Stimulated activated naive CD8-positive, alpha-beta T cell treated with anti-CD3 and anti-CD28 coated beads, Interleukin-15, amount 100 ng/mL, for 72 hours (primary cell): Measurements from ENCODE around the gene UMAD1.
A peak's percentile ranks its signal among the peaks of the same experiment; 100 is the strongest.
"Not testable (repeated sequence)": the region's sequence is repeated elsewhere in the genome, so short reads cannot be mapped to it uniquely, and the experiment has no call there.

Experiments used
- ATAC-seq: fragments of 150-1000 bp; cut with Tn5 transposase; 2 replicates; pipeline ENCODE4 v1.10.0; 2021; ENCODE audit warnings: mild to moderate bottlenecking, moderate library complexity
- DNase-seq, 2 donors: peaks; one replicate each; pipeline ENCODE4 v3.0.0; 2021 to 2022
- H3K27ac Mint-ChIP-seq, 2 donors: one replicate each; pipeline ENCODE4 v1.8.0; 2022; ENCODE audit warnings: mild to moderate bottlenecking in 2 of 2, mixed read lengths in 2 of 2, moderate library complexity in 2 of 2
- H3K27me3 Mint-ChIP-seq: one replicate; pipeline ENCODE4 v1.8.0; 2022; ENCODE audit warnings: mixed read lengths
- H3K4me1 Mint-ChIP-seq: one replicate; pipeline ENCODE4 v1.8.0; 2022; ENCODE audit warnings: mild to moderate bottlenecking, mixed read lengths
- H3K4me3 Mint-ChIP-seq, 2 donors: one replicate each; pipeline ENCODE4 v1.8.0; 2022; ENCODE audit warnings: mild to moderate bottlenecking in 2 of 2, mixed read lengths in 2 of 2, moderate library complexity in 1 of 2
- H3K9me3 Mint-ChIP-seq, 2 donors: one replicate each; pipeline ENCODE4 v1.8.0; 2022; ENCODE audit warnings: mixed read lengths in 2 of 2

UMAD1 gene

DNA sequence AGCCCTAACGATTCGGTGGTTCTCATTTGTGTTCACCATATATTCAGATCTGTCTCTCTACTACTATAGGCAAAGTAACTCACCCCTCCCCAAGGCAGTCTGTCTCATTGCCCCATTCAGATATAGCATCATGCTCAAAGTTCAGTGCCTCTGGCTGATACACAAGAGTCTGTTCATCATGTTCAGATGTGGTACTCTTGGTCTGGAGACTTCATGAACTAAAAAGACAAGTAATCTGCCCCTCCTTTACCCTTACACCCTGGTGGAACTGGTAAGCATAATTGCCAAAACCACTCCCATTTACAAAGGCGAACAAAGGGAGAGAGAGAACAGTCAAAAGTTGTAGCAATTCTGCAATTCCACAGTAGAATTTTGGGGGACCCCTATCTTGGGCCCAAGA is 29.9 kb downstream of the UMAD1 start:
- Mint-ChIP-seq H3K4me3 (no peak overlapping the region), H3K9me3 (peaks cover 28% of the 10 kb centered on the region in 2 donors), H3K27ac (no peak overlapping the region), H3K4me1 (peaks cover 45% of the 10 kb centered on the region), H3K27me3 (no peaks in the 10 kb centered on the region)
- ATAC-seq (no peak), DNase-seq (no peak)

GRCh38 chr7:7671361-7671760 is 30.8 kb downstream of the UMAD1 start:
- H3K27ac Mint-ChIP-seq, result peak overlapping the region; percentile 19 to 48
- no peak for ATAC-seq
- DNase-seq, result no peak
- peaks cover 52% of the 10 kb centered on the region for H3K4me1 Mint-ChIP-seq
- H3K27me3 Mint-ChIP-seq, result no peaks in the 10 kb centered on the region
- peak overlapping the region; percentile 36 to 51 for H3K4me3 Mint-ChIP-seq
- H3K9me3 Mint-ChIP-seq, result peaks cover 28 to 33% of the 10 kb centered on the region in 2 donors

DNA sequence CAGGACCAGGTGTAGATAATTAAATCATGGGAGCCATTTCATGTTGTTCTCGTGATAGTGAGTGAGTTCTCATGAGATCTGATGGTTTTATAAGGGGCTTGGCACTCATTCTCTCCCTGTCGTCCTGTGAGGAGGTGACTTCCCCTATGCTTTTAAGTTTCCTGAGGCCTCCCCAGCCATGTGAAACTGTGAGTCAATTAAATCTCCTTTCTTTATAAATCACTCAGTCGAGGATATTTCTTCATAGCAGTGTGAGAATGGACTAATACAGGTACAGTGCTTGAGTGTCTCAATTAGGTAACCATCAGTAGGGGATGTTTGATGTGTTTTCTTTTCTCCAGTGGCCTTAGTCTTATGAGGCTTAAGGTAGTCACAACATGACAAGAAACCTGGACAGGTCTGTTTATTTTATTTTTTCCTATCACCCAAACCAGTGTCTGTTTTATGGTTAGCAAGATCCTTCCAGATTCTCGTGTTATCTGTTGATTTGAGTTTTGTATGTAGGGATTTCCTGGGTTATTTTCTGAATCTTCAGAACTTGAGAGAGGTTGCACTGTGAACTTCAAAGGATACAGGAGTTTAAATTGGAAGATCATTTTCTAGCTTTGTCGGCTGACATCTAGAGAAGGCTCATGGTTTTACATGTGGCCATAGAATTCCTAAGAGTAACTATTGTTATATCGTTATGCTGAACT is 32.1 kb downstream of the UMAD1 start:
- peak in 1 of 2 donors; percentile 60 for DNase-seq
- Mint-ChIP-seq H3K27me3 (no peaks in the 10 kb centered on the region), H3K4me3 (peak overlapping the region; percentile 36 to 51), H3K9me3 (peaks cover 28 to 33% of the 10 kb centered on the region in 2 donors), H3K4me1 (peaks cover 52% of the 10 kb centered on the region), H3K27ac (peak overlapping the region; percentile 64 to 85)
- ATAC-seq, result peak; percentile 95

GRCh38 chr7:7673240-7673550 is 32.6 kb downstream of the UMAD1 start:
- Mint-ChIP-seq H3K9me3 (peaks cover 28 to 33% of the 10 kb centered on the region in 2 donors), H3K4me3 (peak overlapping the region in 1 of 2 donors; percentile 51), H3K27me3 (no peaks in the 10 kb centered on the region), H3K27ac (peak overlapping the region in 1 of 2 donors; percentile 85), H3K4me1 (peaks cover 52% of the 10 kb centered on the region)
- ATAC-seq, result no peak
- no peak for DNase-seq

DNA sequence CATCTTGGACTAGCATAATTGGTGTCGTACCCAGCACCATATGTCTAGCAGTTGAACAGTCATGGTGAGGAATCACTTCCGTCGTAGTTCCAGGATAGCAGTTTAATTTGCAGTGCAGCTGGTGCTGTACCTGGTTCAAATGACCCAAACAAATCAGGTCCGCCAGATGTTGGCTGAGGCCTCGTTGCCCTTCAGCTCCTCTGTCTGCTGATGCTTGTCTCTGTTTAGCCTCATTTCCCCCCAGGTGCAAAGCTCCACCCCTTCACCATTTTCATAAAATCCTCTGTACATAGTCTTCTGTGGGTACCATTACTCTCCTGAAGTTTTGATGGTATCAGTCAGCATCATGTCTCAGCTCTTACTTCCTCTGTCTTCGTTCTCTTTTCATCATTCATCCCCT is 35.1 kb downstream of the UMAD1 start:
- Mint-ChIP-seq H3K27ac (no peak overlapping the region), H3K27me3 (no peaks in the 10 kb centered on the region), H3K9me3 (peaks cover 11 to 20% of the 10 kb centered on the region in 2 donors), H3K4me3 (no peak overlapping the region), H3K4me1 (peaks cover 57% of the 10 kb centered on the region)
- ATAC-seq (no peak), DNase-seq (no peak)

GRCh38 chr7:7679640-7680039 is 39.1 kb downstream of the UMAD1 start:
- not testable (repeated sequence) for H3K27me3 Mint-ChIP-seq, H3K27ac Mint-ChIP-seq, H3K9me3 Mint-ChIP-seq, DNase-seq, H3K4me3 Mint-ChIP-seq
- peaks cover 37% of the 10 kb centered on the region for H3K4me1 Mint-ChIP-seq
- ATAC-seq, result peak; percentile 50

DNA sequence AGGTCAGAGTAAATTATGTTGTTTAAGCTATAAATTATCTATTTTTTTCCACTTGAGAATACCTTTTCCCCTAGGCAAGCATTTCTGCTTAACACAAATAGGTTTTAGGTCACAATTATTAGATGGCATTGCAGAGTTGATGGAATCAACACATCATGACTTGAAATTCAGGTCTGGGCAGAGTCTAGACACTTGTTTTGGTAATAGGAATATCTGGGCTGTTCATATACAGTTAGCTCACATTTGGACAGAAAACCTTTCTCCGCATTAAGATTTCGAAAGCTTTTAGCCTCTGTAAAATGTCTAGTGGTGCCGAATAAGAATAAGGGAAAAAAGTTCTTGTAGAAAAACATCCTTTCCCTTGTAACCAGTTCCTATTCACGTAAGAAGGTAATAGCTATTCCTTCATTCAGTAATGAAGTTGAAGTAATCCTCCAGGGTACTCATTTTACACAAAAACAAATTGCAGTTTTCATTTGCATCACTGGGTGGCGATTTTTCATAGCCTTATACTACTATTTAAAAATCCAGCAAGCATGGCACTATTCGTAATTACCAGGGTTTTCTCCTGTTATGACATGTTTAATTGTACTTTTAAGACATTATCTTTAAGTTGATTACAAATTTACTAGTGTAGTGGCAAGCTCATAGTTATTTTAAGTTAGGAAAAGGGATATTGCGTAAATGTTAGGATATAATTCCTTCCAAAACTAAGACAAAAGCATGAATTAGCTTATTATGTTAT is 40.8 kb downstream of the UMAD1 start:
- peak; percentile 77 for ATAC-seq
- H3K4me1 Mint-ChIP-seq, result peaks cover 35% of the 10 kb centered on the region
- DNase-seq, result peak; percentile 23 to 36
- H3K9me3 Mint-ChIP-seq, result no peaks in the 10 kb centered on the region
- H3K27me3 Mint-ChIP-seq, result no peaks in the 10 kb centered on the region
- no peak overlapping the region for H3K27ac Mint-ChIP-seq
- no peak overlapping the region for H3K4me3 Mint-ChIP-seq

- no peak overlapping the region for H3K4me3 Mint-ChIP-seq
- DNase-seq (no peak), ATAC-seq (no peak)
- H3K4me1 Mint-ChIP-seq, result peaks cover 41% of the 10 kb centered on the region
- H3K27me3 Mint-ChIP-seq, result no peaks in the 10 kb centered on the region
- H3K9me3 Mint-ChIP-seq, result no peaks in the 10 kb centered on the region
- H3K27ac Mint-ChIP-seq, result no peak overlapping the region
Observed at GRCh38 chr7:7681936-7682329, 41.4 kb downstream of the UMAD1 start.

GRCh38 chr7:7682861-7683260 is 42.3 kb downstream of the UMAD1 start:
- no peaks in the 10 kb centered on the region for H3K27me3 Mint-ChIP-seq
- H3K4me3 Mint-ChIP-seq, result no peak overlapping the region
- ATAC-seq (no peak), DNase-seq (no peak)
- no peak overlapping the region for H3K27ac Mint-ChIP-seq
- H3K4me1 Mint-ChIP-seq, result peaks cover 45% of the 10 kb centered on the region
- H3K9me3 Mint-ChIP-seq, result no peaks in the 10 kb centered on the region

DNA sequence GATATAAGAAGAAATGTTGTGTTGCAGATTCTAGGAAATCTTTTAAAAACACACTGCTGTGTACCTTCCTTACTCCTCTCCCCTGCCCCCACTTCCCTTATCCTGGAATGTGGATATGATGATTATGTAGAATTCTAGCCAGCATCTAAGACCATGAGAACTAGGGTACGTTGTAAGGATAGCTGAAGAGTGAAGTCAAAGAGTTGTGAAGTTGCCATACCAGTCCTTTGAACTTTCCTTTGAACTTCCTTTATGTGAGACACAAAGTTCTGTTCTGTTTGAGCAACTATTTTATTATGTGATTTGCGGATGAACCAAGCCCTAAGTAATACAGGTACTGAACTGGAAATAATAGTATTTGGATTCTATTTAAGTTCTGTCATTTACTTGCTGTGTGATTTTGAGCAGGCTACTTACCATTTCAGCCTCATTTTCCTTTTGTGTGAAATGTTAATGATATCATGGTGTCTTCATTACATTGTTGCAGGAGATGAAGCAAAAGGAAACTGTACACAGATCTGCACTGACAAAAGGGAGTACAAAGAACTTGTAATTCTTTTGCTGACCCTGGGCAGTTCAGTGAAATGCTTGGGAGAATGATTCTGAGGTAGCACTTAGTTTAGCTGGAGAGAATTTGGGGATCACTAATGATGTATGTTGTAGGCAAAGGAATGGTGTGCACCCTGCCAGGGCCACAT is 46.4 kb downstream of the UMAD1 start:
- peaks cover 25% of the 10 kb centered on the region for H3K4me1 Mint-ChIP-seq
- no peak overlapping the region for H3K27ac Mint-ChIP-seq
- no peaks in the 10 kb centered on the region for H3K27me3 Mint-ChIP-seq

DNA sequence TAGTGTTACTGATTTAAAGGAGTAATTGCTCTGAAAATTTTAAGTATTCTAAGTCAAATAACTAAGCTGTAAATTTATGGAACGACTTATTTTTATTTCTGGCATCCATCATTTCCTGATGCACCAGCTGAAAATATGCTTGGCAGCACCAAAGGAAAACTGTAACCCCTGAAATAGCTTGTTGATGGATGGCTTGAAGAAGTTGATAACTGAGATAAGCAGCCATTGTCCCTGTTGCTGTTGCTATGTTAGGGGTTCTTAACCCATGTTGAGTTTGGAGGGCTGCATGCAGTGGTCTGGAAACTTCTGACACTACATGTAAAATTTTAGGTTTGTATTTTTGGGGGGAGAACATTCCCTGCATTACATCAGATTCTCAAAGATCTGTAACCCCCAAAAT is 47.2 kb downstream of the UMAD1 start:
- Mint-ChIP-seq H3K9me3 (no peaks in the 10 kb centered on the region), H3K27me3 (no peaks in the 10 kb centered on the region), H3K4me1 (peaks cover 21% of the 10 kb centered on the region), H3K27ac (no peak overlapping the region), H3K4me3 (no peak overlapping the region)
- DNase-seq, result no peak
- ATAC-seq, result no peak

More for the DNA sequence above, 46.4 kb downstream of the UMAD1 start:
- ATAC-seq (no peak), DNase-seq (no peak)
- H3K4me3 Mint-ChIP-seq, result no peak overlapping the region
- H3K9me3 Mint-ChIP-seq, result no peaks in the 10 kb centered on the region

DNA sequence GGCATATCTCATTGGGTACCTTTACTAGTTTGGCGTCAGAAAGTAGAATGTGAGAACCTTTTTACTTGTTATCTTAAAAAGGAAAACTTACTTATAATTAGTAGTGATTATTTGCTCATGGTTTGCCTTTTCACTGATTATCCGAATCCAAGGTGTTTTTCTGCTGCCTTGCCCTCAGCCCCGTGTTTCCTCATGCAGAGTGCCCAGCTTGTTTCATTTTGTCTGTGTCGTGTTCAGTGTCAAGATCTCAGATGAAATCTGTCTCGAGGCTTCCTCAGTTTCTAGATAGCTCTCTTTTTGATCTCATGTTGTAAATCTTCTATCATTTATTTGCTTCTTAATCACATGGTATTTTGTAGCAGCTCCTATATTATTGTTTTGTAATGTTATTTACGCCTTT is 47.8 kb downstream of the UMAD1 start:
- Mint-ChIP-seq H3K9me3 (no peaks in the 10 kb centered on the region), H3K4me3 (no peak overlapping the region), H3K27ac (peak overlapping the region in 1 of 2 donors; percentile 74), H3K4me1 (peaks cover 17% of the 10 kb centered on the region), H3K27me3 (no peaks in the 10 kb centered on the region)
- DNase-seq (no peak), ATAC-seq (no peak)

- peaks cover 17% of the 10 kb centered on the region for H3K4me1 Mint-ChIP-seq
- no peak overlapping the region for H3K27ac Mint-ChIP-seq
Observed at GRCh38 chr7:7688956-7689355, 48.4 kb downstream of the UMAD1 start.

GRCh38 chr7:7693881-7694280 is 53.3 kb downstream of the UMAD1 start:
- ATAC-seq, result no peak
- Mint-ChIP-seq H3K4me1 (peaks cover 19% of the 10 kb centered on the region), H3K4me3 (no peak overlapping the region), H3K9me3 (peaks cover 5 to 7% of the 10 kb centered on the region in 2 donors), H3K27me3 (no peaks in the 10 kb centered on the region), H3K27ac (no peak overlapping the region)
- no peak for DNase-seq

More at GRCh38 chr7:7688956-7689355, 48.4 kb downstream of the UMAD1 start:
- no peak overlapping the region for H3K4me3 Mint-ChIP-seq
- no peaks in the 10 kb centered on the region for H3K27me3 Mint-ChIP-seq
- ATAC-seq, result no peak
- DNase-seq, result no peak
- no peaks in the 10 kb centered on the region for H3K9me3 Mint-ChIP-seq

GRCh38 chr7:7694542-7694941 is 54.0 kb downstream of the UMAD1 start:
- no peaks in the 10 kb centered on the region for H3K27me3 Mint-ChIP-seq
- no peak overlapping the region for H3K4me3 Mint-ChIP-seq
- DNase-seq, result no peak
- H3K4me1 Mint-ChIP-seq, result peaks cover 22% of the 10 kb centered on the region
- no peak overlapping the region for H3K27ac Mint-ChIP-seq
- H3K9me3 Mint-ChIP-seq, result peaks cover 5 to 7% of the 10 kb centered on the region in 2 donors
- no peak for ATAC-seq
